Pancreas (tissue), 10 donors: ENCODE results near the gene SLC29A1. TPM values are rescaled to one million over a fixed set of nuclear protein-coding genes. Genes with fewer than 3 reads are reported as not detected.

Experiments used
- ATAC-seq, 4 donors: fragments of 200-7000 bp; cut with Tn5 transposase; one replicate each; pipeline versions ENCODE4 v1.8.0 to v1.9.1; 2020; ENCODE audit warnings: mild to moderate bottlenecking in 4 of 4, moderate library complexity in 4 of 4
- DNase-seq, 6 donors: peaks; one replicate each; pipeline ENCODE4 v3.0.0-alpha.2; 2020
- FAIRE-seq: peaks from 2 replicates; lab custom pipeline; 2012; peaks lifted over from hg19 to GRCh38; lab: Jason Lieb, UNC
- H3K27ac ChIP-seq, 4 donors: fragments of 200-600 bp; sonication (generic); 1 replicate in 3 of 4; 2 replicates in 1 of 4; pipeline versions ENCODE4 v1.5.0 to v1.8.0; 2020
- H3K27me3 ChIP-seq, 4 donors: fragments of 200-600 bp; one replicate each; pipeline ENCODE4 v1.8.0; 2021
- H3K36me3 ChIP-seq, 3 donors: fragments of 200-600 bp; sonication (generic) in 1 of 3; one replicate each; pipeline versions ENCODE4 v1.5.0 to v1.8.0; 2020 to 2021
- H3K4me1 ChIP-seq, 3 donors: fragments of 200-600 bp; one replicate each; pipeline ENCODE4 v1.8.0; 2021
- H3K4me3 ChIP-seq, 4 donors: fragments of 200-600 bp; sonication (generic) in 2 of 4; one replicate each; pipeline versions ENCODE4 v1.5.0 to v1.8.0; 2020 to 2021
- H3K9me3 ChIP-seq, 4 donors: fragments of 200-600 bp; one replicate each; pipeline ENCODE4 v1.8.0; 2021
- WGBS, 2 donors: extraction: QIAGEN DNeasy Blood & Tissue Kit; methylation state at CpG; one replicate each; pipeline ENCODE4 v1.1.7; 2013; 5-methylcytosine and 5-hydroxymethylcytosine counted together
- intact Hi-C, 3 donors: fragments of 100-400 bp; cut with DNase I; formaldehyde crosslinking; loops; one replicate each; pipeline versions ENCODE4 v1.11.1 to v1.14.2; 2022
- polyA plus RNA-seq, 2 donors: library from polyadenylated mRNA; stranded (reverse); fragments of 200-250 nt; gene quantifications; one replicate each; pipeline ENCODE4 v1.2.3, GENCODE V29; 2013
- total RNA-seq, 6 donors: library from RNA; stranded (reverse); fragmentation: NEBNext Ultra II Directional in 4 of 6; extraction: Animal tissue kit (Norgen Biotek cat#: 25700) in 4 of 6; gene quantifications; one replicate each; pipeline versions ENCODE4 v1.2.1 to v1.2.4, GENCODE V29; 2021 to 2023
- TF ChIP-seq, protein P1 (sequence below), 4 donors: fragments of 200-600 bp; sonication (generic) in 3 of 4; IDR thresholded peaks; one replicate each; pipeline versions ENCODE4 v1.5.0 to v1.8.0; 2021; ENCODE audit warnings: antibody characterized with exemption in 4 of 4
- donor health status: healthy with polysubstance abuse.
- donor health status: DM: no; HTN: no; CAD: no; lungs with moderate emphysema.
- donor health status: DM: no; HTN: no; CAD: no.
- donor health status: control.
- donor health status: control.
- donor health status: Bipolar disorder and iron deficiency.
- donor health status: DM: yes; HTN: yes; CAD: no.
- donor health status: DM: no; HTN: no; CAD: no.
- donor health status: DM: no; HTN: no; CAD: no.
- donor health status: DM: yes; HTN: yes; CAD: no.

Gene SLC29A1
- total RNA-seq (10 to 100 TPM; 24.8 to 72.7 (median 44.4) TPM), polyA plus RNA-seq (10 to 100 TPM; 35.5 to 89.8 TPM)

DNA sequence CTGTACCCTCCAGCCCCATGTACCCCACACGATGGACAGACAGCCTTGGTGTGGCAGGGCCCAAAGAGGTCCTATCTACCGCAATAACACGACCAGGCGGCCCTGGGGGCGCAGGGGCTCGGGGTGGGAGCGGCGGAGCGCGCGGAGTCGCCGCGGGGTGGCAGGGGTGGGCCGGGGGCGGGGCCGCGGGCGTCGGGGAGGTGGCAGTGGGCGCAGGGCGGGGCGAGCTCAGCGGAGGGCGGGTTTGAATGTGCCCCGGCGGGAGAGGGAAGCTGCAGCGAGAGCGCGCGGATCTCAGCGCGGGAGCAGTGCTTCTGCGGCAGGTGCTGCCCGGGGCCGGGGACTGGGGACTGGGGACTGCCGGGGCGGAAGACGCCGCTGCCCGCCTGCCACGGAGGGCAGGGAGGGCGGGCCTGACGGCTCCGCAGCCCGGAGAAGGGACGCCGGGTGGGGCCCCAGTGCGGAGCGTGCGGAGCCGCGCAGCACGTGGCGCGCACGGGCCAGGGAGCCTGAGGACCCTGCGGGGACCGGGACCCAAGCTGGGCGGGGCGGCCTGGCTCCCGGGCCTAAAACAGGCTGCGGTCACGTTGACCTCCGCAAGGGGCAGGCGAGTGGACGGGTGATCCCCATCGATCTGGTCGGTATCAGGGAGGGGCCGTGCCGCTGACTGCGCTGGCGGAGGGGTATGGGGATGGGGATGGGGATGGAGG is at the start of gene SLC29A1:
Gene SLC29A1, plus strand, starts transcription at position 277 of the 710 bp plus-strand sequence. CDS start 3,719 bp downstream, outside the sequence.
- Histone ChIP-seq H3K27ac (peak within 1 kb of the TSS; percentile 39 to 94 (median 90)), H3K4me1 (peaks cover 33 to 55% (median 35%) of the 10 kb centered on the region in 3 donors), H3K4me3 (peak within 1 kb of the TSS; percentile 22 to 71 (median 54)), H3K9me3 (no peaks in the 10 kb centered on the region), H3K27me3 (no peaks in the 10 kb centered on the region), H3K36me3 (no peaks in the 10 kb centered on the region)
- TF ChIP-seq, protein P1, sequence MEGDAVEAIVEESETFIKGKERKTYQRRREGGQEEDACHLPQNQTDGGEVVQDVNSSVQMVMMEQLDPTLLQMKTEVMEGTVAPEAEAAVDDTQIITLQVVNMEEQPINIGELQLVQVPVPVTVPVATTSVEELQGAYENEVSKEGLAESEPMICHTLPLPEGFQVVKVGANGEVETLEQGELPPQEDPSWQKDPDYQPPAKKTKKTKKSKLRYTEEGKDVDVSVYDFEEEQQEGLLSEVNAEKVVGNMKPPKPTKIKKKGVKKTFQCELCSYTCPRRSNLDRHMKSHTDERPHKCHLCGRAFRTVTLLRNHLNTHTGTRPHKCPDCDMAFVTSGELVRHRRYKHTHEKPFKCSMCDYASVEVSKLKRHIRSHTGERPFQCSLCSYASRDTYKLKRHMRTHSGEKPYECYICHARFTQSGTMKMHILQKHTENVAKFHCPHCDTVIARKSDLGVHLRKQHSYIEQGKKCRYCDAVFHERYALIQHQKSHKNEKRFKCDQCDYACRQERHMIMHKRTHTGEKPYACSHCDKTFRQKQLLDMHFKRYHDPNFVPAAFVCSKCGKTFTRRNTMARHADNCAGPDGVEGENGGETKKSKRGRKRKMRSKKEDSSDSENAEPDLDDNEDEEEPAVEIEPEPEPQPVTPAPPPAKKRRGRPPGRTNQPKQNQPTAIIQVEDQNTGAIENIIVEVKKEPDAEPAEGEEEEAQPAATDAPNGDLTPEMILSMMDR (IDR thresholded peaks at IDR 0.05): no peak
- intact Hi-C loops: no loop called here
- WGBS, 2 donors: 1% methylated on average over 54 to 73 of the region's 73 CpGs
- FAIRE-seq (no peak), ATAC-seq (peak; percentile 22 to 45 (median 34)), DNase-seq (peak; percentile 73 to 92 (median 82))

- no peak for ATAC-seq
- WGBS, 2 donors: 79 to 80% methylated on average over 15 of the region's 15 CpGs
- H3K4me1 ChIP-seq: no peaks in the 10 kb centered on the region
These were observed 47.1 kb upstream of the SLC29A1 start for GRCh38 chr6:44176130-44176761.

DNA sequence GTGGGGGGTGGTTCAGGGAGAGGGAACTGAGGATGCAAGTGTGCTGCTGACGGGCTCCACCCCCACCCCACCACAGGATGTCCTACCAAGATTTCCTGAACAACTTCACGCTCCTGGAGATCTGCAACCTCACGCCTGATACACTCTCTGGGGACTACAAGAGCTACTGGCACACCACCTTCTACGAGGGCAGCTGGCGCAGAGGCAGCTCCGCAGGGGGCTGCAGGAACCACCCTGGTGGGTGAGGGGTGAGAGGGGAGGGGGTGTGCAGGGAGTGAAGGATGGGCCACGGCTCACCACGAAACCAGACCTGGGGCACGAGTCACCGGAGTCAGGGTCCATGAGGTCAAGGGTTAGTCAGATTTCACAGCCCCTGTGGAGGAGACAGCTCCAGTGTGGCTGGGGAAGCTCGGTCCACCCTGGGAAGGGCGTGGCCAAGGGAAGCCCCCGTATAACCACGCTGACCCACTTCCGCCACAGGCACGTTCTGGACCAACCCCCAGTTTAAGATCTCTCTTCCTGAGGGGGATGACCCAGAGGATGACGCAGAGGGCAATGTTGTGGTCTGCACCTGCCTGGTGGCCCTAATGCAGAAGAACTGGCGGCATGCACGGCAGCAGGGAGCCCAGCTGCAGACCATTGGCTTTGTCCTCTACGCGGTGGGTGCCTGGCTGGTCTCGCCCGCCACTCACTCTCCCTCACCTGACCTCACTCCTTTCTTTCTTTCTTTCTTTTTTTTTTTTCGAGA is 46.5 kb upstream of the SLC29A1 start:
- no peak for ATAC-seq
- Histone ChIP-seq H3K36me3 (no peaks in the 10 kb centered on the region), H3K27me3 (no peaks in the 10 kb centered on the region), H3K4me1 (no peaks in the 10 kb centered on the region), H3K27ac (no peak overlapping the region), H3K4me3 (no peak overlapping the region), H3K9me3 (no peaks in the 10 kb centered on the region)
- TF ChIP-seq, protein P1 (IDR thresholded peaks at IDR 0.05): no peak
- 75 to 83% methylated on average over 24 of the region's 24 CpGs for WGBS, 2 donors
- FAIRE-seq: no peak
- intact Hi-C loops: loop anchor here in 1 of 3 donors (10.0 kb wide), 1 partner anchor 158 kb away; no protein-coding TSS in a partner anchor
- DNase-seq: no peak

More at GRCh38 chr6:44176130-44176761, 47.1 kb upstream of the SLC29A1 start:
- intact Hi-C loops: loop anchor here in 1 of 3 donors (10.0 kb wide), 1 partner anchor 159 kb away; no protein-coding TSS in a partner anchor
- H3K27ac ChIP-seq: no peak overlapping the region
- no peak for DNase-seq
- no peak overlapping the region for H3K4me3 ChIP-seq
- no peaks in the 10 kb centered on the region for H3K9me3 ChIP-seq
- no peaks in the 10 kb centered on the region for H3K36me3 ChIP-seq
- TF ChIP-seq, protein P1 (IDR thresholded peaks at IDR 0.05): no peak
- H3K27me3 ChIP-seq: no peaks in the 10 kb centered on the region
- FAIRE-seq: no peak

DNA sequence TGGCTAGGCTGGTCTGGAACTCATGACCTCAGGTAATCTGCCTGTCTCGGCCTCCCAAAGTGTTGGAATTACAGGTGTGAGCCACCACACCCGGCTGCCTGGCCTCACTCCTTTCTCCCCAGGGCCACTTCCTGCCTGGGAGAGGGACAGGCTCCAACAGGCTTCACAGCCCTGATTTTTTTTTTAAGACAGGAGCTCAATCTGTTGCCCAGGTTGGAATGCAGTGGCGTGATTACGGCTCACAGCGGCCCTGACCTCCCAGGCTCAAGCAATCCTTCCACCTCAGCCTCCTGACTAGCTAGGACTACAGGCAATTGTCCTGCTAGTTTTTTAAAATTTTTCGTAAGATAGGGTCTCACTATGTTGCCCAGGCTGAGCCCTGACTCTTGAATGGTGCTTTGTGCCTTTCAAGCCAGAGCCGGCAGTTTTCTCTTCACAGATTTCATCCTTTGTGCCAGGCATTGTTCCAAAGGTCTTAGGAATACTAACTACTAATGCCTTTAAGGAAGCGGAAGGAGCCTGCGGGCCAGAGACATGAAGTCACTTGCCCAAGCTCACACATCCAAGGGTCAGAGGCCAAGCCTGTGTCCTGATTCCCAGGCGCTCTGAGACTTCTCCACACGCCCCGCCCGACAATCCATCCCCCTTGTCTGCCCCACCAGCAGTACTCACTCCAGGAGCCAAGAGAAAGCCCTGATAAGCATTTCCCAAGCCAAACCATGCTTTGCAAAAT is 45.5 kb upstream of the SLC29A1 start:
- intact Hi-C loops: loop anchor here in 1 of 3 donors (10.0 kb wide), 1 partner anchor 157 kb away; no protein-coding TSS in a partner anchor
- 81 to 92% methylated on average over 13 of the region's 13 CpGs for WGBS, 2 donors
- TF ChIP-seq, protein P1 (IDR thresholded peaks at IDR 0.05): no peak
- H3K4me3 ChIP-seq: no peak overlapping the region
- ATAC-seq (peak in 3 of 4 donors; percentile 33 to 65 (median 58)), FAIRE-seq (no peak), DNase-seq (no peak)
- H3K27ac ChIP-seq: no peak overlapping the region
- no peaks in the 10 kb centered on the region for H3K4me1 ChIP-seq
- no peaks in the 10 kb centered on the region for H3K27me3 ChIP-seq
- no peaks in the 10 kb centered on the region for H3K36me3 ChIP-seq
- H3K9me3 ChIP-seq: no peaks in the 10 kb centered on the region
